Activated T-helper 9 cell treated with anti-CD3 and anti-CD28 coated beads, Interleukin-2, amount 50 U/mL, for 16 hours (primary cell): ENCODE data around the gene LGI4.

Source experiments
- DNase-seq: peaks from one replicate; pipeline ENCODE4 v3.0.0-alpha.2; 2020; ENCODE audit warnings: low read depth

Gene LGI4

GRCh38 chr19:35134601-35135242 is at the start of gene LGI4:
LGI4 (minus strand) TSS chr19:35135059; CDS start chr19:35134680, 379 bp downstream.
- DNase-seq: no peak

- DNase-seq: no peak
These were observed 49.4 kb upstream of the LGI4 start for GRCh38 chr19:35184267-35184666.

- DNase-seq: no peak
These were observed 46.5 kb upstream of the LGI4 start for GRCh38 chr19:35181387-35181786.

GRCh38 chr19:35179830-35180229 is 45.0 kb upstream of the LGI4 start:
- DNase-seq: no peak

- no peak for DNase-seq
These were observed 43.8 kb upstream of the LGI4 start for GRCh38 chr19:35178701-35179100.

- DNase-seq: no peak
These were observed 42.8 kb upstream of the LGI4 start for GRCh38 chr19:35177377-35178274.

GRCh38 chr19:35176181-35176570 is 41.3 kb upstream of the LGI4 start:
- DNase-seq: no peak

- no peak for DNase-seq
These were observed 39.4 kb upstream of the LGI4 start for GRCh38 chr19:35174226-35174625.

GRCh38 chr19:35171730-35172129 is 36.9 kb upstream of the LGI4 start:
- DNase-seq: no peak

GRCh38 chr19:35170359-35171061 is 35.7 kb upstream of the LGI4 start:
- no peak for DNase-seq

- DNase-seq: no peak
These were observed 34.5 kb upstream of the LGI4 start for GRCh38 chr19:35169221-35169995.

GRCh38 chr19:35168196-35168595 is 33.3 kb upstream of the LGI4 start:
- DNase-seq: no peak

- DNase-seq: no peak
These were observed 32.6 kb upstream of the LGI4 start for GRCh38 chr19:35167251-35168119.

GRCh38 chr19:35166100-35167063 is 31.5 kb upstream of the LGI4 start:
- no peak for DNase-seq

- no peak for DNase-seq
These were observed 30.6 kb upstream of the LGI4 start for GRCh38 chr19:35165200-35166058.

- no peak for DNase-seq
These were observed 29.6 kb upstream of the LGI4 start for GRCh38 chr19:35164418-35164817.

GRCh38 chr19:35162471-35163326 is 27.8 kb upstream of the LGI4 start:
- DNase-seq: no peak

- DNase-seq: no peak
These were observed 26.5 kb upstream of the LGI4 start for GRCh38 chr19:35161434-35161743.
